ENCODE measurements around the gene FAM174B. TPM values are rescaled to one million over a fixed set of nuclear protein-coding genes. Genes with fewer than 3 reads are reported as not detected.

Gene FAM174B
- total RNA-seq, 4 donors from 2014 or later, result 9.2 to 15.5 (median 13.3) TPM

- WGBS, 2 donors (ENCODE audit: low coverage in 1 of 2), result 62 to 68% methylated on average over 3 of the region's 3 CpGs
- Histone ChIP-seq H3K27ac (no peak overlapping the region), H3K36me3 (no peaks in the 10 kb centered on the region), H3K4me3 (no peak overlapping the region), H3K9me3 (no peaks in the 10 kb centered on the region), H3K4me1 (peaks cover 0 to 6% (median 3%) of the 10 kb centered on the region in 3 donors), H3K27me3 (no peaks in the 10 kb centered on the region)
- no peak for ATAC-seq
- TF ChIP-seq CTCF (IDR thresholded peaks at IDR 0.05) (no peak), POLR2A (IDR thresholded peaks at IDR 0.05) (no peak), POLR2AphosphoS5 (IDR thresholded peaks at IDR 0.05) (no peak), EP300 (IDR thresholded peaks at IDR 0.05) (no peak)
These were observed 54.7 kb downstream of the FAM174B start for GRCh38 chr15:92600856-92601255.

- no peaks in the 10 kb centered on the region for H3K9me3 ChIP-seq
- WGBS, 2 donors (ENCODE audit: low coverage in 1 of 2), result 32 to 46% methylated on average over 4 of the region's 4 CpGs
- ATAC-seq, result no peak
- no peak overlapping the region for H3K4me3 ChIP-seq
- H3K27ac ChIP-seq, result no peak overlapping the region
- H3K4me1 ChIP-seq, result peaks cover 0 to 6% (median 3%) of the 10 kb centered on the region in 3 donors
- H3K27me3 ChIP-seq, result no peaks in the 10 kb centered on the region
- H3K36me3 ChIP-seq, result no peaks in the 10 kb centered on the region
- TF ChIP-seq EP300 (IDR thresholded peaks at IDR 0.05), result no peak
These were observed 56.1 kb downstream of the FAM174B start for GRCh38 chr15:92599394-92599970.

- 87 to 96% methylated on average over 4 to 6 of the region's 6 CpGs for WGBS, 2 donors (ENCODE audit: low coverage in 1 of 2)
- no peaks in the 10 kb centered on the region for H3K36me3 ChIP-seq
- no peak overlapping the region for H3K4me3 ChIP-seq
- ATAC-seq, result no peak
- H3K9me3 ChIP-seq, result no peaks in the 10 kb centered on the region
- H3K27me3 ChIP-seq, result no peaks in the 10 kb centered on the region
- peaks cover 0 to 6% (median 3%) of the 10 kb centered on the region in 3 donors for H3K4me1 ChIP-seq
- H3K27ac ChIP-seq, result no peak overlapping the region
- TF ChIP-seq POLR2A (IDR thresholded peaks at IDR 0.05), result no peak
- no peak for TF ChIP-seq EP300 (IDR thresholded peaks at IDR 0.05)
- TF ChIP-seq CTCF (IDR thresholded peaks at IDR 0.05), result no peak
- no peak for TF ChIP-seq POLR2AphosphoS5 (IDR thresholded peaks at IDR 0.05)
These were observed 58.0 kb downstream of the FAM174B start for GRCh38 chr15:92597548-92597947.

- Histone ChIP-seq H3K27me3 (no peaks in the 10 kb centered on the region), H3K9me3 (no peaks in the 10 kb centered on the region), H3K4me3 (no peak overlapping the region), H3K27ac (no peak overlapping the region), H3K4me1 (peaks cover 0 to 1% (median 0%) of the 10 kb centered on the region in 3 donors), H3K36me3 (no peaks in the 10 kb centered on the region)
- ATAC-seq, result no peak
- WGBS, 2 donors (ENCODE audit: low coverage in 1 of 2), result 76 to 94% methylated on average over 2 to 5 of the region's 5 CpGs
- TF ChIP-seq POLR2A (IDR thresholded peaks at IDR 0.05), result no peak
- TF ChIP-seq CTCF (IDR thresholded peaks at IDR 0.05), result no peak
- no peak for TF ChIP-seq EP300 (IDR thresholded peaks at IDR 0.05)
- no peak for TF ChIP-seq POLR2AphosphoS5 (IDR thresholded peaks at IDR 0.05)
These were observed 59.0 kb downstream of the FAM174B start for GRCh38 chr15:92596623-92597022.

- no peak for TF ChIP-seq EP300 (IDR thresholded peaks at IDR 0.05)
- no peak for TF ChIP-seq POLR2AphosphoS5 (IDR thresholded peaks at IDR 0.05)
- no peak for TF ChIP-seq CTCF (IDR thresholded peaks at IDR 0.05)
- no peak for TF ChIP-seq POLR2A (IDR thresholded peaks at IDR 0.05)
These were observed 59.8 kb downstream of the FAM174B start for GRCh38 chr15:92595506-92596381.

More at GRCh38 chr15:92595506-92596381, 59.8 kb downstream of the FAM174B start:
- no peaks in the 10 kb centered on the region for H3K4me1 ChIP-seq
- 71 to 88% methylated on average over 12 to 18 of the region's 19 CpGs for WGBS, 2 donors (ENCODE audit: low coverage in 1 of 2)
- no peaks in the 10 kb centered on the region for H3K9me3 ChIP-seq
- ATAC-seq, result no peak
- H3K4me3 ChIP-seq, result no peak overlapping the region
- H3K27ac ChIP-seq, result no peak overlapping the region
- no peaks in the 10 kb centered on the region for H3K27me3 ChIP-seq
- H3K36me3 ChIP-seq, result no peaks in the 10 kb centered on the region
